H1 (cell line): Measurements from ENCODE around the gene LRWD1. TPM values are rescaled to one million over a fixed set of nuclear protein-coding genes. Genes with fewer than 3 reads are reported as not detected.

ENCODE experiments used
- CTCF ChIA-PET: fragments of 300-600 bp; sonication (Branson Sonifier 250); formaldehyde crosslinking; loops from one replicate; lab custom pipeline; 2021; ENCODE audit not compliant: partially characterized antibody; lab: Charles Lee
- POLR2A ChIA-PET: fragments of 300-600 bp; sonication (Branson Sonifier 250); formaldehyde crosslinking; loops from one replicate; lab custom pipeline; 2021; ENCODE audit warnings: inconsistent platforms; ENCODE audit not compliant: partially characterized antibody; lab: Charles Lee
- DNase-seq, 2 experiments: peaks; one replicate each; pipeline versions ENCODE4 v3.0.0 to v3.0.0-alpha.2; 2010 to 2022; ENCODE audit warnings: low spot score in 2 of 2, low read depth in 1 of 2, mixed read lengths in 1 of 2
- FAIRE-seq: peaks from 2 replicates; lab custom pipeline; 2011; peaks lifted over from hg19 to GRCh38; lab: Jason Lieb, UNC
- H2AFZ ChIP-seq: 2 replicates; pipeline ENCODE4 v1.8.1; 2012; ENCODE audit warnings: low read length, inconsistent platforms
- H2AK5ac ChIP-seq: 2 replicates; pipeline ENCODE4 v1.6.1; 2013; ENCODE audit warnings: low read depth, low read length
- H2BK120ac ChIP-seq: replicated peaks from 2 replicates; pipeline ENCODE3; 2013; ENCODE audit warnings: low read depth, low read length, inconsistent platforms
- H2BK12ac ChIP-seq: 2 replicates; pipeline ENCODE4 v1.6.1; 2013; ENCODE audit warnings: low read depth, low read length
- H2BK15ac ChIP-seq: 2 replicates; pipeline ENCODE4 v1.6.1; 2013; ENCODE audit warnings: low read length
- H2BK20ac ChIP-seq: 2 replicates; pipeline ENCODE4 v1.6.1; 2013; ENCODE audit warnings: low read length
- H2BK5ac ChIP-seq: 2 replicates; pipeline ENCODE4 v1.6.1; 2013; ENCODE audit warnings: low read depth, low read length
- H3K14ac ChIP-seq: 2 replicates; pipeline ENCODE4 v1.6.1; 2013; ENCODE audit warnings: inconsistent platforms; ENCODE audit not compliant: insufficient read length
- H3K18ac ChIP-seq: 2 replicates; pipeline ENCODE4 v1.6.1; 2013; ENCODE audit warnings: low read length; ENCODE audit errors: extremely low read depth
- H3K23ac ChIP-seq: 2 replicates; pipeline ENCODE4 v1.6.1; 2013; ENCODE audit warnings: inconsistent platforms; ENCODE audit not compliant: insufficient read length
- H3K23me2 ChIP-seq: 2 replicates; pipeline ENCODE4 v1.6.1; 2013; ENCODE audit warnings: low read depth, low read length
- H3K27ac ChIP-seq: 2 replicates; pipeline ENCODE4 v1.6.1; 2011; ENCODE audit warnings: low read depth, low read length, inconsistent platforms
- H3K27me3 ChIP-seq, 4 experiments: replicated peaks in 1 of 4; 1 replicate in 1 of 4; 2 replicates in 3 of 4; pipeline versions ENCODE4 v1.6.1 to v1.8.1; 2011 to 2013; ENCODE audit warnings: low read length in 3 of 4, mild to moderate bottlenecking in 3 of 4, inconsistent platforms in 2 of 4, mixed read lengths in 2 of 4, moderate library complexity in 1 of 4; ENCODE audit not compliant: control insufficient read depth in 3 of 4, insufficient read depth in 3 of 4; ENCODE audit errors: extremely low read depth in 1 of 4
- H3K36me3 ChIP-seq, 4 experiments: 2 replicates each; pipeline versions ENCODE4 v1.6.1 to v1.8.1; 2011 to 2013; ENCODE audit warnings: mild to moderate bottlenecking in 4 of 4, low read length in 3 of 4, moderate library complexity in 2 of 4, control low read depth in 1 of 4, inconsistent platforms in 1 of 4; ENCODE audit not compliant: insufficient read depth in 4 of 4, control insufficient read depth in 2 of 4
- H3K4ac ChIP-seq: replicated peaks from 2 replicates; pipeline ENCODE3; 2013; ENCODE audit warnings: low read length, low read depth, mixed read lengths, inconsistent platforms; ENCODE audit not compliant: insufficient read length
- H3K4me1 ChIP-seq, 4 experiments: replicated peaks in 1 of 4; 1 replicate in 1 of 4; 2 replicates in 3 of 4; pipeline versions ENCODE4 v1.6.1 to v1.8.1; 2011 to 2013; ENCODE audit warnings: low read length in 3 of 4, inconsistent platforms in 2 of 4, mixed read lengths in 1 of 4; ENCODE audit not compliant: insufficient read depth in 4 of 4, control insufficient read depth in 3 of 4
- H3K4me2 ChIP-seq, 2 experiments: 2 replicates each; pipeline versions ENCODE4 v1.6.1 to v1.8.1; 2011 to 2013; ENCODE audit warnings: low read depth in 2 of 2, low read length in 2 of 2, control low read depth in 1 of 2, inconsistent platforms in 1 of 2, mild to moderate bottlenecking in 1 of 2; ENCODE audit not compliant: insufficient read depth in 1 of 2
- H3K4me3 ChIP-seq, 4 experiments: fragments of 200-600, 300-600 bp in 1 of 4; sonication (generic), shearing (Covaris generic), sonication (Bioruptor Twin) in 1 of 4; 2 replicates each; pipeline versions ENCODE4 v1.5.1 to v1.8.1; 2011 to 2016; ENCODE audit warnings: low read length in 4 of 4, low read depth in 3 of 4, control low read depth in 2 of 4, inconsistent platforms in 2 of 4, mild to moderate bottlenecking in 2 of 4, mixed read lengths in 1 of 4, moderate library complexity in 1 of 4; ENCODE audit not compliant: insufficient read depth in 2 of 4; ENCODE audit errors: extremely low read depth in 1 of 4
- H3K56ac ChIP-seq: replicated peaks from 2 replicates; pipeline ENCODE3; 2013; ENCODE audit warnings: low read depth, mild to moderate bottlenecking, mixed read lengths, low read length, inconsistent platforms; ENCODE audit not compliant: insufficient read length
- H3K79me1 ChIP-seq: 2 replicates; pipeline ENCODE4 v1.6.1; 2013; ENCODE audit warnings: low read depth, low read length, control low read depth
- H3K79me2 ChIP-seq, 2 experiments: 2 replicates each; pipeline versions ENCODE4 v1.6.1 to v1.8.1; 2012 to 2013; ENCODE audit warnings: low read length in 2 of 2, mild to moderate bottlenecking in 2 of 2, inconsistent platforms in 1 of 2; ENCODE audit not compliant: insufficient read depth in 2 of 2, control insufficient read depth in 1 of 2
- H3K9ac ChIP-seq, 4 experiments: replicated peaks in 1 of 4; 1 replicate in 1 of 4; 2 replicates in 3 of 4; pipeline versions ENCODE4 v1.6.1 to v1.8.1; 2011 to 2013; ENCODE audit warnings: low read depth in 3 of 4, low read length in 3 of 4, control low read depth in 2 of 4, mild to moderate bottlenecking in 2 of 4, moderate library complexity in 2 of 4, inconsistent platforms in 1 of 4; ENCODE audit errors: extremely low read depth in 1 of 4
- H3K9me3 ChIP-seq, 2 experiments: 2 replicates each; pipeline versions ENCODE4 v1.6.1 to v1.8.1; 2012 to 2013; ENCODE audit warnings: mild to moderate bottlenecking in 2 of 2, moderate library complexity in 2 of 2, control low read depth in 1 of 2, inconsistent platforms in 1 of 2, low read depth in 1 of 2, low read length in 1 of 2, mixed read lengths in 1 of 2; ENCODE audit not compliant: insufficient read depth in 2 of 2
- H4K20me1 ChIP-seq, 2 experiments: replicated peaks in 1 of 2; 2 replicates each; pipeline versions ENCODE3 to v1.8.1; 2011 to 2013; ENCODE audit warnings: inconsistent platforms in 2 of 2, low read length in 2 of 2, mild to moderate bottlenecking in 1 of 2; ENCODE audit not compliant: insufficient read depth in 2 of 2, control insufficient read depth in 1 of 2
- H4K5ac ChIP-seq: 2 replicates; pipeline ENCODE4 v1.6.1; 2013; ENCODE audit warnings: low read length, low read depth, mixed read lengths, inconsistent platforms; ENCODE audit not compliant: insufficient read length
- H4K8ac ChIP-seq: 2 replicates; pipeline ENCODE4 v1.8.0; 2013; ENCODE audit warnings: mild to moderate bottlenecking, moderate library complexity, low read length, inconsistent platforms; ENCODE audit not compliant: insufficient read depth; ENCODE audit errors: extremely low read depth
- H4K91ac ChIP-seq: replicated peaks from 2 replicates; pipeline ENCODE3; 2013; ENCODE audit warnings: low read length, mixed read lengths, inconsistent platforms; ENCODE audit not compliant: insufficient read length
- FOSL1 ChIP-seq: IDR thresholded peaks from 2 replicates; pipeline ENCODE4 v1.6.1; 2011; ENCODE audit warnings: mild to moderate bottlenecking, low read depth, low read length, moderate library complexity; ENCODE audit not compliant: insufficient read depth
- KDM4A ChIP-seq: IDR thresholded peaks from one replicate; pipeline ENCODE4 v1.7.1; 2012; ENCODE audit warnings: low read depth, mild to moderate bottlenecking, moderate library complexity, low read length, inconsistent platforms; ENCODE audit not compliant: severe bottlenecking
- MAFK ChIP-seq: IDR thresholded peaks from 2 replicates; pipeline ENCODE4 v1.6.1; 2012; ENCODE audit warnings: low read depth, mild to moderate bottlenecking, improper control_type of control experiment, low read length
- WGBS, 2 experiments: shearing (Covaris generic) in 1 of 2; methylation state at CpG; one replicate each; pipeline versions ENCODE4 v1.1.6 to v1.1.7; 2013 to 2015; ENCODE audit warnings: low lambda C conversion rate in 2 of 2, mixed read lengths in 2 of 2, inconsistent platforms in 1 of 2, low coverage in 1 of 2, missing lambda C conversion rate in 1 of 2; ENCODE audit not compliant: insufficient replicate concordance in 2 of 2, insufficient coverage in 1 of 2, insufficient read length in 1 of 2; ENCODE audit errors: extremely low coverage in 1 of 2, missing lambda C conversion rate in 1 of 2; 5-methylcytosine and 5-hydroxymethylcytosine counted together
- polyA plus RNA-seq, 7 experiments: library from polyadenylated mRNA; depleted of rRNA in 3 of 7; stranded (reverse) in 5 of 7; unstranded in 2 of 7; fragments of >200 nt in 5 of 7; fragments of 200-250 nt in 2 of 7; gene quantifications; 1 replicate in 5 of 7; 2 replicates in 1 of 7; 4 replicates in 1 of 7; pipeline versions ENCODE4 v1.2.1 to v1.2.3, GENCODE V29; 2011 to 2013; ENCODE audit warnings: missing spikeins in 2 of 7, mixed read lengths in 2 of 7
- total RNA-seq: library from RNA; stranded (reverse); fragmentation: NEBNext Ultra II Directional; extraction: Animal tissue kit (Norgen Biotek cat#: 25700); gene quantifications from 2 replicates; pipeline ENCODE4 v1.2.1, GENCODE V29; 2021
- TF ChIP-seq, protein P1 (sequence below), 3 experiments: IDR thresholded peaks; 1 replicate in 2 of 3; 2 replicates in 1 of 3; pipeline versions ENCODE4 v1.5.1 to v1.6.1; 2011; ENCODE audit warnings: low read length in 3 of 3, mild to moderate bottlenecking in 3 of 3, inconsistent platforms in 2 of 3, low read depth in 1 of 3, moderate library complexity in 1 of 3; ENCODE audit not compliant: insufficient read depth in 1 of 3; ENCODE audit errors: control extremely low read depth in 1 of 3
- TF ChIP-seq, protein P2 (sequence below): IDR thresholded peaks from 2 replicates; pipeline ENCODE4 v1.6.1; 2012; ENCODE audit warnings: low read length, inconsistent platforms

LRWD1 gene
- total and polyA plus RNA-seq, 2 of the 8 experiments (the other 6 are each of a cell fraction or from before 2014, with no cell fraction given): 23.4 to 26.8 TPM

DNA sequence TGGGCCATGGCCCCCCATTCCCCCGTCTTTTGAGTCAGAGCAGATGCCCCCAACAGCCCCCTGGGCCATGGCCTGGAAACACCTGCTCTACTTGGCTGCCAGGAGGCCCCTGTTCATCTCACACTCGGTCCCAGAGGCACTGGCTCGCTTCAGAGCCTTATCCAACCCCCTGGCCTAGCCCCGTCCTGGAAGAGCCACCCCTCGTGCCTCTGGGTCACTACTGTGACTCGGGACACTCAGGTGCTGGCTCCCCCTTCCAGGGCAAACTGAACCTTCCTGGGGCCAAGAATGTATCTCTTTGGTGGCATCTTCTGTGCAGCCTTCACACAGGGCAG is 7.0 kb downstream of the LRWD1 start:
- no peak overlapping the region for H2BK12ac ChIP-seq
- H2BK120ac ChIP-seq: no peak overlapping the region
- H3K9ac ChIP-seq: no peak overlapping the region; a peak in 1 of 7 replicates
- H3K79me2 ChIP-seq: no peaks in the 10 kb centered on the region
- peaks cover 0 to 8% of the 10 kb centered on the region in 2 experiments for H4K20me1 ChIP-seq
- H2BK5ac ChIP-seq: no peak overlapping the region
- no peaks in the 10 kb centered on the region for H3K9me3 ChIP-seq
- H2BK15ac ChIP-seq: no peak overlapping the region
- H4K8ac ChIP-seq: peak overlapping the region; percentile 89; the same call in 1 of the 2 replicates
- H3K18ac ChIP-seq: no peak overlapping the region
- WGBS, 2 experiments: 75% methylated on average over 5 of the region's 6 CpGs; no CpG with 5 or more reads in 1 of the 2 experiments
- H2AK5ac ChIP-seq: no peak overlapping the region
- H3K56ac ChIP-seq: no peak overlapping the region
- H4K91ac ChIP-seq: no peak overlapping the region
- H3K4me3 ChIP-seq: no peak overlapping the region
- ChIA-PET POLR2A (interaction anchor here (1.2 to 1.5 kb wide), 6 partner anchors 18 to 192 kb away, joined by 3 read pairs; no protein-coding TSS in a partner anchor), CTCF (interaction anchor here (1.2 kb wide), 1 partner anchor 59 kb away, joined by 6 read pairs; no protein-coding TSS in a partner anchor)
- peaks cover 2 to 14% (median 8%) of the 10 kb centered on the region in 4 experiments; a peak in 6 of 8 replicates for H3K36me3 ChIP-seq
- no peak for DNase-seq
- no peaks in the 10 kb centered on the region for H3K27me3 ChIP-seq
- H3K23me2 ChIP-seq: no peaks in the 10 kb centered on the region
- no peak overlapping the region for H3K23ac ChIP-seq
- H2AFZ ChIP-seq: no peak overlapping the region
- no peaks in the 10 kb centered on the region for H3K4me1 ChIP-seq
- H3K4me2 ChIP-seq: no peak overlapping the region
- FAIRE-seq: no peak
- no peak overlapping the region for H3K27ac ChIP-seq
- no peak overlapping the region for H3K14ac ChIP-seq
- no peaks in the 10 kb centered on the region for H3K79me1 ChIP-seq
- H2BK20ac ChIP-seq: no peak overlapping the region
- no peak overlapping the region for H3K4ac ChIP-seq
- no peak overlapping the region for H4K5ac ChIP-seq
- TF ChIP-seq, protein P1, sequence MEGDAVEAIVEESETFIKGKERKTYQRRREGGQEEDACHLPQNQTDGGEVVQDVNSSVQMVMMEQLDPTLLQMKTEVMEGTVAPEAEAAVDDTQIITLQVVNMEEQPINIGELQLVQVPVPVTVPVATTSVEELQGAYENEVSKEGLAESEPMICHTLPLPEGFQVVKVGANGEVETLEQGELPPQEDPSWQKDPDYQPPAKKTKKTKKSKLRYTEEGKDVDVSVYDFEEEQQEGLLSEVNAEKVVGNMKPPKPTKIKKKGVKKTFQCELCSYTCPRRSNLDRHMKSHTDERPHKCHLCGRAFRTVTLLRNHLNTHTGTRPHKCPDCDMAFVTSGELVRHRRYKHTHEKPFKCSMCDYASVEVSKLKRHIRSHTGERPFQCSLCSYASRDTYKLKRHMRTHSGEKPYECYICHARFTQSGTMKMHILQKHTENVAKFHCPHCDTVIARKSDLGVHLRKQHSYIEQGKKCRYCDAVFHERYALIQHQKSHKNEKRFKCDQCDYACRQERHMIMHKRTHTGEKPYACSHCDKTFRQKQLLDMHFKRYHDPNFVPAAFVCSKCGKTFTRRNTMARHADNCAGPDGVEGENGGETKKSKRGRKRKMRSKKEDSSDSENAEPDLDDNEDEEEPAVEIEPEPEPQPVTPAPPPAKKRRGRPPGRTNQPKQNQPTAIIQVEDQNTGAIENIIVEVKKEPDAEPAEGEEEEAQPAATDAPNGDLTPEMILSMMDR (IDR thresholded peaks at IDR 0.05; ENCODE audit: control extremely low read depth in 1 of 3, insufficient read depth in 1 of 3, low read depth in 1 of 3, low read length in 3 of 3): no peak
- TF ChIP-seq MAFK (no peak), FOSL1 (no peak), KDM4A (no peak)
- TF ChIP-seq, protein P2, sequence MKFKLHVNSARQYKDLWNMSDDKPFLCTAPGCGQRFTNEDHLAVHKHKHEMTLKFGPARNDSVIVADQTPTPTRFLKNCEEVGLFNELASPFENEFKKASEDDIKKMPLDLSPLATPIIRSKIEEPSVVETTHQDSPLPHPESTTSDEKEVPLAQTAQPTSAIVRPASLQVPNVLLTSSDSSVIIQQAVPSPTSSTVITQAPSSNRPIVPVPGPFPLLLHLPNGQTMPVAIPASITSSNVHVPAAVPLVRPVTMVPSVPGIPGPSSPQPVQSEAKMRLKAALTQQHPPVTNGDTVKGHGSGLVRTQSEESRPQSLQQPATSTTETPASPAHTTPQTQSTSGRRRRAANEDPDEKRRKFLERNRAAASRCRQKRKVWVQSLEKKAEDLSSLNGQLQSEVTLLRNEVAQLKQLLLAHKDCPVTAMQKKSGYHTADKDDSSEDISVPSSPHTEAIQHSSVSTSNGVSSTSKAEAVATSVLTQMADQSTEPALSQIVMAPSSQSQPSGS: no peak
